HG02981 (cell line): ENCODE measurements around the gene PVALB.
A peak's percentile ranks its signal among the peaks of the same experiment; 100 is the strongest.

ENCODE experiments used
- ATAC-seq: cut with Tn5 transposase; IDR thresholded peaks from one replicate; pipeline ENCODE4 v1.9.1; 2021; ENCODE audit warnings: mild to moderate bottlenecking, moderate library complexity; ENCODE audit not compliant: unreplicated experiment

The PVALB gene

DNA sequence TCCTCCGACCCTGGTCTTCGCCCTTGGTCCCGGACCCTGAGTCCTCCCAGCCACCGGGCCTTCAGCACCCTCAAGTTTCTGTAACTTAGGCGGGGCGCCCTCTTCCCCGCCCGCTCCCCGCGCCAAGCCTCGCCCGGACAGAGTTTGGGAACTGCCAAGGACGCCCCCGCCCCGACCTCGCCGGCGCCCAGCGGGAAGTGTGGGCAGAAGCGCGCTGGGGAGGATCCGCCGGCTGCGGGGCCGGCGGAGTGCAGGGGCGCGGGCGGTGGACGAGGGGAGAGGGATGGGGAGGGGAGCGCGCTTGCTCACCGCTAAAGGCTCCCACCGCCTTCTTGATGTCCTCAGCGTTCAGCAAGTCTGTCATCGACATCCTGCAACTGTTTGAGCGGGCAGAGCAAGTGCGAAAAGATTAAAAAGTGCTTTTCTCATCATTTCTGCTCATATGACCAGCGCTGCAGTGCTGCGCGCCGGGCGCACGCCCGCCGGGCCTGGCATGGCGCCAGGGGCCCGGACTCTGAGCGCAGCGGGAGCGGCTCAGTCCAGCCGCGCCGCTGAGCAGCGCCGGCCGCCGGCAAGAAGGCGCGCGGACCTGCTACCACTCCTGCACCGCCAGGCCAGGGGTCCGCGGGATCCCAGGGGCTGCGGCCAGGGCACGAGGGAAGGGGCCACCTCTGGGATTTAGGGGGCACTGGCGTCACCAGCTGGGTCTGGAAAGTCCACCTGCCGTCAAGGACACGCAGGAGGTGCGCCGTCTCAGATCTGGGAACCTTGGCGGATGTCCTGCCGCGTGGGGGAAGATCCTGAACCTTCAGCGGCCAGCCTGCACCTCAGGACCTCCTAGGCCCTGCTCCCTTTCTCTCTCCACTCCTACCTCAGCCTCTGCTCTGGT lies at the start of gene PVALB:
Gene PVALB, minus strand, starts transcription at position 400 of the 889 bp plus-strand sequence. Its CDS starts 30 bp downstream, at position 370.
- no peak for ATAC-seq

DNA sequence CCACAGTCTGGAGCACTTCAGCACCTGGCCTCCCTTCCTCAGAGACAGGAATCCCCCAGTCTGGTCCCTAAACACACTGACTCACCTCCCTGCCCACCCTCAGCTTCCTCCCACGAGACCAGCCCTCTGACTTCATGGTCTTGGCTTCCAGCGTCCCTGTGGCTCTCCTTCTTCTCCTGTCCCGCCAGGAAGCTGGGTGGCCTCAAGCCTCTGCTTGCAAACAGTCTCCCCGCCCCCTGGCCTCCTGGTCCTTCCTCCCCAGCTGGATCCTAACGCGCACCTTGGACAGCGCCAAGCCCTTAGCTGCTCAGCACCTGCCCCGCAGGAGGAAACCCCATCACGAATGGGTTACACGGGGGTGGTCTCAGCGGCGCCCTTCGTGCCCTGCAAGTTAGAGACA lies 48.5 kb upstream of the PVALB start:
- no peak for ATAC-seq

GRCh38 chr22:36864454-36865215 lies 47.8 kb upstream of the PVALB start:
- ATAC-seq = no peak

GRCh38 chr22:36863979-36864378 lies 47.1 kb upstream of the PVALB start:
- no peak for ATAC-seq

DNA sequence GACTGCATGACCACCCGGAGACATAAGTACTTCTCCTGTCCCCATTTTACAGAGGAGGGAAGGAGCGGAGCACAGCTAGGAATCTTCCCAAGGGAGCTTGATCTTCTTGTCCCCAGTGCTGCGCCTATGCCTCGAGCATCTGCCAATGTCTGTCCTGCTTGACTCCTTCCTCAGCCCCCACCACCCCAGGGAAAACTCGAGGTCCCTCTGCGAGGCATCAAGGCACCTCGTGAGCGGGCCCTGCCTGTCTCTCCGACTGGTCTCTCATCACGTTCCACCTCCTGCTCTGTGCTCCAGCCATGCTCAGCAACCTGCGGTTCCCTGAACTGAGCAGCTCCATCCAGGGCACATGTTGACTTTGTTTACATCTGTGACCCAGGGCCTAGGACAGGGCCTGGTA lies 46.4 kb upstream of the PVALB start:
- ATAC-seq = no peak

- no peak for ATAC-seq
Measured at GRCh38 chr22:36862251-36863242, 45.7 kb upstream of the PVALB start.

GRCh38 chr22:36860821-36861659 lies 44.2 kb upstream of the PVALB start, which contains the start of gene NCF4:
NCF4 (plus strand) TSS chr22:36861006; CDS start chr22:36861172, 166 bp downstream.
- peak; percentile 58 for ATAC-seq

DNA sequence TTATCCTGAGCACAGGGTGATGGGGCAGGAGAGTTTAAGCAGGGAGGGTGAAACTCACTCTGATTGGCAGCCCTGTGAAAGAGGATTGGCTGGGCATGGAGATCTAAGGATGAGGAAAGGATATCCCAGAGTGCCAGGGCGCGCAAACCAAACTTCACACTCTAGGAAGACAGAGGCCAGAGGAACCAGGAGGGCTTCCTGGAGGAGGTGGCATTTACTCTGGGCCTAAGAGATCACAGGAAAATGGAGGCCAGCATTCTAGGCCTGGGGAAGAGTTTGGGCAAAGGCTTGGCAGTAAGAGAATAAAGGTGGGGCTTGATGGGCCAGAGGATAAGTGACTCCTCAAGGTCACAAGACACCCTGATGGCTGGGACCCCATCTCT lies 43.6 kb upstream of the PVALB start:
- ATAC-seq = no peak

DNA sequence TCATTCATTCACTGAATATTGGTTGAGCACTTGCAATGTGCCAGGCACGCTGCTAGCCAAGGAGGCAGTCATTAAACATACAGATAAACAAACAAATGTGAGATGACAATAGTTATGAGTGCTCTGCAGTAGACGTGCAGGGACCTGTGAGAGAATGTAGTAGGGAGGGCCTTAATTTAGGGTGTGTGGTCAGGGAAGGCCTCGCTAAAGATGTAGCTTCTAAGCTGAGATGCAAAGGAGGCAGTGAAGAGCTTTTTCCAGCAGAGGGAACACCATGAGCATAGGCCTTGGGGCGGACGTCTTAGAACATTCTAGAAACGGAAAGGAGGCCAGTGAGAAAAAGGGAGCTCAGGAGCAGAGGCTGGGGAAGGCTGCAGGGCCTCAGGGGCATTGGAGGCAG lies 43.2 kb upstream of the PVALB start:
- no peak for ATAC-seq

GRCh38 chr22:36858966-36859365 lies 42.1 kb upstream of the PVALB start:
- no peak for ATAC-seq

DNA sequence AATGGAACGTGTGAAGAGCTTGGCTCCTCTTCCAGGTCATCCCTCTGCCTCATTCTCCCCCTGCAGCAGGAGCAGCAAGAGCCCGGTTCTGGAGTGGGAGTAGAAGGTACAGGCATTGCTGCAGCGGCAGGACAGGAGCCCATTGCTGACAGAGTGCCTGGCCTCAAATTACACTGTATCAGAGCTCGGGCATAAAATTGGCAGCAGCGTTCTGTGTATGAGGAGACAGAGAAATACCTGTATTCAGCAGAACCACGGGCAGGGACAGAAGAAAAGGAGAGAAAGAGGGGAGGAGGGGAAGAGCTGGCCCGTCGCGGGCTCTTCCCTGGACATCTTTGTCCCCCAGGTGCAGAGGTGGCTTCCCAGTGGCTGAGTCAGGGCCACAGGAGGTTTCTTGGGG lies 41.3 kb upstream of the PVALB start:
- ATAC-seq = no peak

- ATAC-seq = no peak
Measured at GRCh38 chr22:36856792-36857135, 39.9 kb upstream of the PVALB start.

- no peak for ATAC-seq
Measured at GRCh38 chr22:36856121-36856791, 39.4 kb upstream of the PVALB start.

GRCh38 chr22:36855478-36855877 lies 38.6 kb upstream of the PVALB start:
- ATAC-seq = no peak

DNA sequence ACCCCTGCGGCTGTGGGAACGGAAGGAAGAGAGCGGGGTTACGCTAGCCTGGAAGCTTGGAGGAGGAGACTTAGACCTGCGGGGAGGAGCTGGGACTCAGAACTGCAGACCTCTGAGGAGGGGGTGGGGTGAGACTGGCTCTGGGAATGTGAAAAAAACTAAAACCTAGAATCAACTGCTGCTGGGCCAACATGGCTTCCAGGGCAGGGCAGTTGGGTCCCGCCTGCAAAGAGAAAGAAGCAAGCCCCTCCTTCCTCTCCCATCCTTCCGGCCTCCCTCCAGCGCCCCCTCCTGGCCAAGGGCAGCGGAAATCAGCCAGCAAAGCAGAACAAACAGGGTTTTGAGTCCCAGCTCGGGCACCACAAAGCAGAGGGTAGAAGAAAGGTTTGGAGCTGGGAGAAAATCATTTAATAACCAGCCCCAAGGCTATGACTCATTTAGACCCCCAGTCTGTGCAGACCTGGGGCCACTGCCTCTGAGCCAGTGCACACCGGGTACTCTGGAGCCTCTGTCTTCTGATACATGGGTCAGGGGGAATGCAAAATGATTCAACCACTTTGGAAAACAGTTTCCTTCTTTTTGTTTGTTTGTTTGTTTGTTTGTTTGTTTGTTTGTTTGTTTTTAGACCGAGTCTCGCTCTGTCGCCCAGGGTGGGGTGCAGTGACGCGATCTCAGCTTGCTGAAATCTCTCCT lies 36.7 kb upstream of the PVALB start:
- peak; percentile 38 for ATAC-seq

DNA sequence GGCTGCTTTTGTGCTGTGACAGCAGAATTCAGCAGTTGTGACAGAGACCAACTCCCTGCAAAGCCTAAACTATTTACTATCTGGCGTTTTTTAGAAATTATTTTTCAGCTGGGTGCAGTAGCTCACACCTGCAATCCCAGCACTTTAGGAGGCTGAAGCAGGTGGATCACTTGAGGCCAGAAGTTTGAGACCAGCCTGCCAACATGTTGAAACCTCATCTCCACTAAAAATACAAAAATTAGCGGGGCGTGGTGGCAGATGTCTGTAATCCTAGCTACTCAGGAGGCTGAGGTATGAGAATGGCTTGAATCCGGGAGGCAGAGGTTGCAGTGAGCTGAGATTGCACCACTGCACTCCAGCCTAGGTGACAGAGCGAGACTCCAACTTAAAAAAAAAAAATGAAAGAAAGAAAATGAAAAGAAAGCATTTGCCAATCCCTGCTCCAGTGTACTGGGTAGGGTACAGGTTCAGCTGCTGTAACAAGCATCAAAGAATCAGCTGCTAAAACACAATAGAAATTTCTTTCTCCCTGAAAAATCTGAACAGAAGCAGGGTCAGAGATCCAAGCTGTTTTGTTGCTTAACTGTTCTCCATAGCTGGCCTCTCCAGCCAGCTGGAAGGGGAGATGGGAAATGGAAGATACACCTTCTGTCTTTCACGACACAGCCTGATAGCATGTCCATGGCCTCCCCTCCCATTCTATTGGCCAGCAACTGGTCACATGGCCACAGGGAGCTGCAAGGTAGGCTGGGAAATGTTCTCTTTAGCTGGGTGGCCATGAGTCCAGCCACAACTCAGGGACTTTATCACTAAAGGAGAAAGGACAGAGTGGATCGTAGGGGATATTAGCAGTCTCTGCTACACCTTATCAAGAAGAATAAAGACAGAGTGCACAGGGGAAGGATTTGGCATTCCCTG lies 35.5 kb upstream of the PVALB start:
- no peak for ATAC-seq

DNA sequence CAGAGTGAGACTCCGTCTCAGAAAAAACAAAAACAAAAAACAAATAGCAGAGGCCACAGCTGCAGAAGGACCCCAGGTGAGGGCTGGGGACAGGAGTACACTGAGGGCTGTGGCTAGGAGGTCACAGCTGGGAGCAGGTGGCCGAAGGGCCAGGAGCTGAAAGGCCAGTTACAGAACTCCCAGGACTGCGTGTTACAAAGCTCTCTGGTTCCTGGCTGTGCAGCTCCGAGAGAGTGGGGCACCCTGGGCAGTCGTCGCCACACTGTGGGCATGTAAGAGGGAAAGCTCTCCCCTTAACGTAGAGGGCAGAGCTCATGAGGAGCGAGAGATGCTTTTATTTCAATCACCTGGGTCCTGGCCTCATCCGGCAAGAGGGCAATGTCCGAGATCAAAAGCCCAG lies 33.8 kb upstream of the PVALB start:
- no peak for ATAC-seq

- no peak for ATAC-seq
Measured at GRCh38 chr22:36850056-36850455, 33.2 kb upstream of the PVALB start.
